K562 (cell line): ENCODE results near the gene NUTM1. TPM values are rescaled to one million over a fixed set of nuclear protein-coding genes. Genes with fewer than 3 reads are reported as not detected.

Experiments
- ATAC-seq: fragments of 200-7000 bp; cut with Tn5 transposase; 3 replicates; pipeline ENCODE4 v1.9.1; 2020; ENCODE audit warnings: moderate library complexity
- BruUV-seq: library from RNA; stranded (reverse); fragments of 400-500 nt; replicated peaks from 2 replicates; lab custom pipeline; 2021; lab: Mats Ljungman, UMichigan
- CTCF ChIA-PET: fragments of 300-600 bp; formaldehyde crosslinking; extraction: SDS; loops from one replicate; lab custom pipeline; 2021; ENCODE audit warnings: low intra/inter-chr PET ratio; lab: Yijun Ruan, JAX
- POLR2A ChIA-PET: fragments of 300-600, 350-650 bp; sonication (Branson Sonifier 250); formaldehyde crosslinking; extraction: SDS; loops from one replicate; lab custom pipeline; 2021; ENCODE audit warnings: antibody characterized with exemption, inconsistent platforms; lab: Yijun Ruan, JAX
- DNase-seq, 4 experiments: peaks; one replicate each; pipeline versions ENCODE4 v3.0.0 to v3.0.0-alpha.2; 2011 to 2018; ENCODE audit warnings: low spot score in 3 of 4, mixed read lengths in 3 of 4; ENCODE audit errors: extremely low read depth in 1 of 4
- FAIRE-seq: peaks from 2 replicates; lab custom pipeline; 2011; peaks lifted over from hg19 to GRCh38; lab: Jason Lieb, UNC
- H2AFZ ChIP-seq: 2 replicates; pipeline ENCODE4 v1.6.0; 2011; ENCODE audit warnings: low read depth, low read length, control low read depth, inconsistent platforms
- H3K27ac ChIP-seq: fragments of 200-600 bp; 3 replicates; pipeline ENCODE4 v1.8.0; 2011; ENCODE audit warnings: low read depth, mild to moderate bottlenecking, control low read depth, inconsistent platforms, low read length, moderate library complexity, mixed read lengths; ENCODE audit errors: extremely low read depth
- H3K27me3 ChIP-seq, 2 experiments: fragments of 300-600 bp in 1 of 2; 2 replicates in 1 of 2; 3 replicates in 1 of 2; pipeline versions ENCODE4 v1.6.0 to v1.8.0; 2011; ENCODE audit warnings: inconsistent platforms in 2 of 2, low read length in 2 of 2, mild to moderate bottlenecking in 1 of 2, mixed read lengths in 1 of 2, moderate library complexity in 1 of 2; ENCODE audit not compliant: control insufficient read depth in 2 of 2, insufficient read depth in 2 of 2
- H3K36me3 ChIP-seq: fragments of 300-600 bp; 3 replicates; pipeline ENCODE4 v1.8.0; 2011; ENCODE audit warnings: mild to moderate bottlenecking, low read length, inconsistent platforms; ENCODE audit not compliant: control insufficient read depth, insufficient read depth
- H3K4me1 ChIP-seq, 2 experiments: fragments of 200-600 bp in 1 of 2; replicated peaks in 1 of 2; 2 replicates in 1 of 2; 3 replicates in 1 of 2; pipeline versions ENCODE4 v1.5.1 to v1.8.0; 2011; ENCODE audit warnings: inconsistent platforms in 2 of 2, low read length in 2 of 2, mild to moderate bottlenecking in 1 of 2, mixed read lengths in 1 of 2, moderate library complexity in 1 of 2; ENCODE audit not compliant: control insufficient read depth in 2 of 2, insufficient read depth in 2 of 2
- H3K4me2 ChIP-seq: 2 replicates; pipeline ENCODE4 v1.6.1; 2011; ENCODE audit warnings: low read length, control low read depth, inconsistent platforms, mixed read lengths; ENCODE audit not compliant: insufficient read depth
- H3K4me3 ChIP-seq: fragments of 200-600 bp; sonication (generic), shearing (Covaris generic); 2 replicates; pipeline ENCODE4 v1.5.1; 2016; ENCODE audit warnings: control low read depth, inconsistent platforms
- H3K79me2 ChIP-seq: fragments of 200-600 bp; 3 replicates; pipeline ENCODE4 v1.8.0; 2011; ENCODE audit warnings: low read length, inconsistent platforms; ENCODE audit not compliant: control insufficient read depth, insufficient read depth
- H3K9ac ChIP-seq, 2 experiments: 2 replicates each; pipeline versions ENCODE4 v1.6.0 to v1.6.1; 2011; ENCODE audit warnings: low read depth in 2 of 2, low read length in 2 of 2, control low read depth in 1 of 2, inconsistent platforms in 1 of 2, mild to moderate bottlenecking in 1 of 2, mixed read lengths in 1 of 2; ENCODE audit not compliant: insufficient read depth in 1 of 2
- H3K9me1 ChIP-seq: one replicate; pipeline ENCODE4 v1.6.0; 2011; ENCODE audit warnings: inconsistent platforms, mild to moderate bottlenecking, low read length, moderate library complexity; ENCODE audit not compliant: control insufficient read depth, insufficient read depth
- H3K9me3 ChIP-seq: replicated peaks from 2 replicates; pipeline ENCODE4 v1.5.1; 2011; ENCODE audit warnings: low read depth, low read length, inconsistent platforms; ENCODE audit not compliant: control insufficient read depth, insufficient read depth
- H4K20me1 ChIP-seq: replicated peaks from 2 replicates; pipeline ENCODE4 v1.6.1; 2011; ENCODE audit warnings: low read length, inconsistent platforms, mixed read lengths; ENCODE audit not compliant: control insufficient read depth, insufficient read depth
- CSDE1 ChIP-seq, 2 experiments: fragments of 450-650 bp; IDR thresholded peaks; 2 replicates each; pipeline ENCODE4 v1.6.1; 2016; ENCODE audit warnings: mild to moderate bottlenecking in 1 of 2
- ESRRA ChIP-seq: fragments of 450-650 bp; IDR thresholded peaks from 2 replicates; pipeline ENCODE4 v1.6.1; 2014; ENCODE audit warnings: low read depth, mild to moderate bottlenecking, moderate library complexity, borderline replicate concordance
- ETS1 ChIP-seq: conservative IDR thresholded peaks from 2 replicates; pipeline ENCODE4 v1.6.1; 2011; ENCODE audit warnings: low read depth, mild to moderate bottlenecking, low read length; ENCODE audit not compliant: control insufficient read depth
- GABPA ChIP-seq: fragments of 200-800 bp; sonication (Bioruptor generic); conservative IDR thresholded peaks from 2 replicates; pipeline ENCODE4 v1.6.1; 2016; ENCODE audit warnings: low read depth, missing genetic modification characterization, missing compliant biosample characterization
- NCOA2 ChIP-seq, 2 experiments: fragments of 450-650 bp; IDR thresholded peaks; 2 replicates each; pipeline ENCODE4 v1.6.1; 2018; ENCODE audit warnings: mild to moderate bottlenecking in 2 of 2, moderate library complexity in 1 of 2; ENCODE audit not compliant: partially characterized antibody in 2 of 2
- NCOR1 ChIP-seq: fragments of 450-650 bp; IDR thresholded peaks from 2 replicates; pipeline ENCODE4 v1.6.1; 2016; ENCODE audit warnings: mild to moderate bottlenecking, moderate library complexity
- POLR3A ChIP-seq: IDR thresholded peaks from 2 replicates; pipeline ENCODE4 v1.6.1; 2011; ENCODE audit warnings: borderline replicate concordance, mild to moderate bottlenecking, moderate library complexity; ENCODE audit not compliant: insufficient read length, insufficient read depth; ENCODE audit errors: extremely low read depth
- POLR3G ChIP-seq: IDR thresholded peaks from 2 replicates; pipeline ENCODE4 v1.6.1; 2011; ENCODE audit not compliant: insufficient read length, insufficient replicate concordance; ENCODE audit errors: extremely low read depth
- RNF2 ChIP-seq: sonication (generic); IDR thresholded peaks from 2 replicates; pipeline ENCODE4 v1.6.1; 2016
- RNF219 ChIP-seq: fragments of 250-450 bp; sonication (Bioruptor Pico); IDR thresholded peaks from 2 replicates; pipeline ENCODE4 v1.5.0; 2022; ENCODE audit warnings: mild to moderate bottlenecking
- THAP12 ChIP-seq: fragments of 250-450 bp; sonication (Bioruptor Pico); IDR thresholded peaks from 2 replicates; pipeline ENCODE4 v1.9.0; 2021; ENCODE audit warnings: mild to moderate bottlenecking, inconsistent platforms
- ZNF197 ChIP-seq: fragments of 200-800 bp; sonication (Bioruptor generic); IDR thresholded peaks from 2 replicates; pipeline ENCODE4 v1.6.1; 2016; ENCODE audit warnings: low read depth, missing genetic modification characterization, missing compliant biosample characterization
- ZNF232 ChIP-seq: sonication (generic); formaldehyde crosslinking; IDR thresholded peaks from 2 replicates; pipeline ENCODE4 v1.8.0; 2022; ENCODE audit warnings: mild to moderate bottlenecking, missing genetic modification reagents
- WGBS: fragments of 100-300 bp; shearing (Covaris generic); methylation state at CpG from one replicate; pipeline ENCODE4 v1.1.6; 2016; ENCODE audit warnings: low coverage, mixed read lengths; ENCODE audit not compliant: insufficient coverage; ENCODE audit errors: missing lambda C conversion rate; 5-methylcytosine and 5-hydroxymethylcytosine counted together
- in situ Hi-C: fragments of 300-500 bp; cut with MboI; formaldehyde crosslinking; loops from 4 replicates; pipeline ENCODE4 v1.15.0; 2018; ENCODE audit warnings: inconsistent platforms, mixed read lengths
- intact Hi-C: fragments of 100-400 bp; cut with micrococcal nuclease; formaldehyde crosslinking; loops from 2 replicates; pipeline ENCODE4 v1.14.2; 2022
- polyA plus RNA-seq, 8 experiments: library from polyadenylated mRNA; depleted of rRNA in 4 of 8; stranded (reverse) in 5 of 8; unstranded in 3 of 8; fragments of >200 nt; fragmentation: Nextera tagmentation in 2 of 8; fragmentation: Illumina TruSeq in 1 of 8; extraction: Ambion mirVana in 2 of 8; extraction: Trizol in 1 of 8; gene quantifications; 2 replicates each; pipeline versions ENCODE4 v1.2.1 to v1.2.3, GENCODE V29; 2011 to 2014; ENCODE audit warnings: inconsistent platforms in 1 of 8, missing spikeins in 1 of 8
- total RNA-seq, 7 experiments: library from RNA; depleted of rRNA in 6 of 7; stranded (reverse); fragments of >200 nt in 6 of 7; fragmentation: Illumina TruSeq in 2 of 7; extraction: Trizol in 2 of 7; gene quantifications; 2 replicates each; pipeline versions ENCODE4 v1.2.1 to v1.2.3, GENCODE V29; 2011 to 2021; ENCODE audit warnings: low replicate concordance in 1 of 7
- TF ChIP-seq, protein P1 (sequence below): IDR thresholded peaks from 3 replicates; pipeline ENCODE4 v1.6.1; 2011; ENCODE audit warnings: borderline replicate concordance, mild to moderate bottlenecking, moderate library complexity; ENCODE audit not compliant: insufficient read length; ENCODE audit errors: extremely low read depth

The NUTM1 gene
- total and polyA plus RNA-seq, 9 of the 15 experiments (the other 6 are each of a cell fraction or from before 2014, with no cell fraction given), result 0.01 to 0.05 (median 0.04) TPM; not detected in 4

DNA sequence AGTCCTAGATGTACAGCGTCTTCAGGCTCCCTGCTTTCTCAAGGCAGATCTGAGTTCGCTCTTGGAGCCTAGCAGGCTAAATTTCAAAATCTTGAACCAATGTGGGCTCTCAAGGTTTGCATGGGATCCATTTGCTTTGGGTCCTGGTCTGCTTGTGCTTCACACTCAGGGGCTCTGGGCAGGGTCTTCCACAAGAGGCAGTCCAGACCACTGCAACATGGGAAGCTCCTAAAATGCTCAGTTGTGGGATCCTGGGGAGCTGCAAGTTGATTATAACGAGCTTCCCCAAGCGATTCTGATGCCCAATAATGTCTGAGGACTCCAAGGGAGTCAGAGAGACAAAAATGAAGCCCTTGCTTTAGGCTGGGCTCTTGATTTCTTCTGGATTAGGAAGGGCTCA lies 6.7 kb downstream of the NUTM1 start:
- CTCF ChIA-PET, result no interaction called here
- in situ Hi-C loops, result no loop called here
- no peak overlapping the region for H3K27ac ChIP-seq
- H3K9me1 ChIP-seq, result no peaks in the 10 kb centered on the region
- no peak overlapping the region for H3K4me2 ChIP-seq
- no peaks in the 10 kb centered on the region for H3K36me3 ChIP-seq
- no peak overlapping the region for H2AFZ ChIP-seq
- intact Hi-C loops, result no loop called here
- peaks cover 12 to 23% of the 10 kb centered on the region in 2 experiments for H3K27me3 ChIP-seq
- ATAC-seq (no peak), DNase-seq (no peak), FAIRE-seq (no peak)
- no peak overlapping the region for H3K9ac ChIP-seq
- H4K20me1 ChIP-seq, result no peaks in the 10 kb centered on the region
- POLR2A ChIA-PET, result interaction anchor here (1.0 kb wide), 1 partner anchor 12 kb away, joined by 3 read pairs; the partner anchor contains the start of gene SLC12A6
- no TSS peak for BruUV-seq
- no peak overlapping the region for H3K4me3 ChIP-seq
- H3K79me2 ChIP-seq, result no peaks in the 10 kb centered on the region
- H3K9me3 ChIP-seq, result no peaks in the 10 kb centered on the region
- no peaks in the 10 kb centered on the region; a peak in 1 of 5 replicates for H3K4me1 ChIP-seq
- 4% methylated on average over 4 of the region's 4 CpGs for WGBS
- TF ChIP-seq, protein P1, sequence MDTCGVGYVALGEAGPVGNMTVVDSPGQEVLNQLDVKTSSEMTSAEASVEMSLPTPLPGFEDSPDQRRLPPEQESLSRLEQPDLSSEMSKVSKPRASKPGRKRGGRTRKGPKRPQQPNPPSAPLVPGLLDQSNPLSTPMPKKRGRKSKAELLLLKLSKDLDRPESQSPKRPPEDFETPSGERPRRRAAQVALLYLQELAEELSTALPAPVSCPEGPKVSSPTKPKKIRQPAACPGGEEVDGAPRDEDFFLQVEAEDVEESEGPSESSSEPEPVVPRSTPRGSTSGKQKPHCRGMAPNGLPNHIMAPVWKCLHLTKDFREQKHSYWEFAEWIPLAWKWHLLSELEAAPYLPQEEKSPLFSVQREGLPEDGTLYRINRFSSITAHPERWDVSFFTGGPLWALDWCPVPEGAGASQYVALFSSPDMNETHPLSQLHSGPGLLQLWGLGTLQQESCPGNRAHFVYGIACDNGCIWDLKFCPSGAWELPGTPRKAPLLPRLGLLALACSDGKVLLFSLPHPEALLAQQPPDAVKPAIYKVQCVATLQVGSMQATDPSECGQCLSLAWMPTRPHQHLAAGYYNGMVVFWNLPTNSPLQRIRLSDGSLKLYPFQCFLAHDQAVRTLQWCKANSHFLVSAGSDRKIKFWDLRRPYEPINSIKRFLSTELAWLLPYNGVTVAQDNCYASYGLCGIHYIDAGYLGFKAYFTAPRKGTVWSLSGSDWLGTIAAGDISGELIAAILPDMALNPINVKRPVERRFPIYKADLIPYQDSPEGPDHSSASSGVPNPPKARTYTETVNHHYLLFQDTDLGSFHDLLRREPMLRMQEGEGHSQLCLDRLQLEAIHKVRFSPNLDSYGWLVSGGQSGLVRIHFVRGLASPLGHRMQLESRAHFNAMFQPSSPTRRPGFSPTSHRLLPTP, result no peak
- TF ChIP-seq NCOR1 (no peak), RNF2 (no peak), ETS1 (no peak), POLR3A (no peak), NCOA2 (IDR thresholded peaks at IDR 0.05; ENCODE audit: partially characterized antibody in 2 of 2) (no peak), POLR3G (no peak), ZNF197 (CRISPR knock-in tag) (no peak), THAP12 (no peak), ZNF232 (CRISPR knock-in tag) (no peak), CSDE1 (IDR thresholded peaks at IDR 0.05) (no peak), ESRRA (no peak), GABPA (tag) (no peak), RNF219 (CRISPR knock-in tag) (no peak)
